Measurements from ENCODE around the gene PIK3C2G. TPM values are rescaled to one million over a fixed set of nuclear protein-coding genes. Genes with fewer than 3 reads are reported as not detected.
A peak's percentile ranks its signal among the peaks of the same experiment; 100 is the strongest.

Gene PIK3C2G
- polyA plus RNA-seq, 1 of the 3 experiments (the other 2 are of a cell fraction) = 0.02 TPM

- H3K4me3 ChIP-seq (ENCODE audit: low read depth in 2 of 2, low read length in 1 of 2) = no peak overlapping the region
Measured at GRCh38 chr12:18462442-18462841, 201.1 kb downstream of the PIK3C2G start.

More at GRCh38 chr12:18462442-18462841, 201.1 kb downstream of the PIK3C2G start:
- no peak overlapping the region for H2AFZ ChIP-seq (ENCODE audit: low read depth)
- no peak for DNase-seq
- TF ChIP-seq POLR2AphosphoS5 (IDR thresholded peaks at IDR 0.05; ENCODE audit: low read depth, low read length) (no peak), RFX5 (IDR thresholded peaks at IDR 0.05; ENCODE audit: low read length) (no peak), TEAD4 (IDR thresholded peaks at IDR 0.05; ENCODE audit: borderline replicate concordance, insufficient read depth) (peak; percentile 59), USF1 (IDR thresholded peaks at IDR 0.05; ENCODE audit: borderline replicate concordance, low read depth) (no peak), PBX3 (IDR thresholded peaks at IDR 0.05) (peak; percentile 65), IRF3 (IDR thresholded peaks at IDR 0.05; ENCODE audit: low read depth, low read length) (no peak), MEF2A (IDR thresholded peaks at IDR 0.05; ENCODE audit: borderline replicate concordance, low read depth) (peak; percentile 17; the same call in 1 of the 2 replicates), MXI1 (IDR thresholded peaks at IDR 0.05; ENCODE audit: low read depth, low read length) (no peak), EP300 (IDR thresholded peaks at IDR 0.05; ENCODE audit: borderline replicate concordance in 1 of 2, low read depth in 1 of 2, low read length in 1 of 2) (peak in 1 of 2 experiments; percentile 68; a peak in 1 of 4 replicates), TCF12 (IDR thresholded peaks at IDR 0.05) (peak; percentile 62), RXRA (IDR thresholded peaks at IDR 0.05; ENCODE audit: borderline replicate concordance, low read depth) (peak; percentile 21; the same call in 1 of the 2 replicates), FOXM1 (IDR thresholded peaks at IDR 0.05; ENCODE audit: low read depth) (peak; percentile 24; the same call in 1 of the 2 replicates), NRF1 (IDR thresholded peaks at IDR 0.05; ENCODE audit: low read depth, low read length) (no peak), NFIC (IDR thresholded peaks at IDR 0.05; ENCODE audit: borderline replicate concordance) (peak; percentile 96), YY1 (IDR thresholded peaks at IDR 0.05; ENCODE audit: low read depth) (no peak), JUND (IDR thresholded peaks at IDR 0.05) (peak; percentile 66), ZBTB33 (IDR thresholded peaks at IDR 0.05; ENCODE audit: borderline replicate concordance, low read depth) (0 out of 2 replicates have a peak, but pooled peaks have one; percentile 28), FOSL2 (IDR thresholded peaks at IDR 0.05; ENCODE audit: borderline replicate concordance, low read depth) (peak; percentile 35; the same call in 1 of the 2 replicates), CHD2 (IDR thresholded peaks at IDR 0.05; ENCODE audit: low read length, partially characterized antibody) (no peak), GABPA (IDR thresholded peaks at IDR 0.05; ENCODE audit: low read depth) (no peak), RAD21 (IDR thresholded peaks at IDR 0.05; ENCODE audit: low read length) (no peak)
- H3K9me3 ChIP-seq = no peaks in the 10 kb centered on the region
- no peak overlapping the region for H3K9ac ChIP-seq
- no peaks in the 10 kb centered on the region for H4K20me1 ChIP-seq (ENCODE audit: insufficient read depth)
- ChIA-PET POLR2A (no interaction called here), CTCF (no interaction called here)
- H3K4me1 ChIP-seq (ENCODE audit: control insufficient read depth in 1 of 2, insufficient read depth in 2 of 2, low read depth in 1 of 2, low read length in 1 of 2) = no peaks in the 10 kb centered on the region
- H3K36me3 ChIP-seq (replicated peaks in 1 of 2; ENCODE audit: control insufficient read depth in 1 of 2, insufficient read depth in 2 of 2, low read length in 1 of 2) = no peaks in the 10 kb centered on the region
- peak overlapping the region; percentile 63 to 69; a peak in 3 of 4 replicates for H3K27ac ChIP-seq (ENCODE audit: low read depth in 2 of 2, low read length in 1 of 2)
- H3K4me2 ChIP-seq = peak overlapping the region; percentile 12; the same call in 1 of the 2 replicates
- H3K79me2 ChIP-seq (ENCODE audit: insufficient read depth) = no peaks in the 10 kb centered on the region
- 4% methylated on average over 3 of the region's 3 CpGs for WGBS (ENCODE audit: low lambda C conversion rate)
- H3F3A ChIP-seq (replicated peaks; ENCODE audit: insufficient read depth) = peaks cover 10% of the 10 kb centered on the region
- no peaks in the 10 kb centered on the region; the same call in 1 of the 2 replicates for H3K9me2 ChIP-seq
- H3K27me3 ChIP-seq (ENCODE audit: insufficient read depth) = no peaks in the 10 kb centered on the region

Measured in SK-N-SH (cell line).